GM12872 (cell line): ENCODE data around the gene CFAP74.

Experiments used
- TF ChIP-seq, protein P1 (sequence below): IDR thresholded peaks from 3 replicates; pipeline ENCODE4 v1.5.1; 2011; ENCODE audit warnings: low read depth, mild to moderate bottlenecking, low read length, moderate library complexity; ENCODE audit not compliant: insufficient read depth

The CFAP74 gene, protein sequence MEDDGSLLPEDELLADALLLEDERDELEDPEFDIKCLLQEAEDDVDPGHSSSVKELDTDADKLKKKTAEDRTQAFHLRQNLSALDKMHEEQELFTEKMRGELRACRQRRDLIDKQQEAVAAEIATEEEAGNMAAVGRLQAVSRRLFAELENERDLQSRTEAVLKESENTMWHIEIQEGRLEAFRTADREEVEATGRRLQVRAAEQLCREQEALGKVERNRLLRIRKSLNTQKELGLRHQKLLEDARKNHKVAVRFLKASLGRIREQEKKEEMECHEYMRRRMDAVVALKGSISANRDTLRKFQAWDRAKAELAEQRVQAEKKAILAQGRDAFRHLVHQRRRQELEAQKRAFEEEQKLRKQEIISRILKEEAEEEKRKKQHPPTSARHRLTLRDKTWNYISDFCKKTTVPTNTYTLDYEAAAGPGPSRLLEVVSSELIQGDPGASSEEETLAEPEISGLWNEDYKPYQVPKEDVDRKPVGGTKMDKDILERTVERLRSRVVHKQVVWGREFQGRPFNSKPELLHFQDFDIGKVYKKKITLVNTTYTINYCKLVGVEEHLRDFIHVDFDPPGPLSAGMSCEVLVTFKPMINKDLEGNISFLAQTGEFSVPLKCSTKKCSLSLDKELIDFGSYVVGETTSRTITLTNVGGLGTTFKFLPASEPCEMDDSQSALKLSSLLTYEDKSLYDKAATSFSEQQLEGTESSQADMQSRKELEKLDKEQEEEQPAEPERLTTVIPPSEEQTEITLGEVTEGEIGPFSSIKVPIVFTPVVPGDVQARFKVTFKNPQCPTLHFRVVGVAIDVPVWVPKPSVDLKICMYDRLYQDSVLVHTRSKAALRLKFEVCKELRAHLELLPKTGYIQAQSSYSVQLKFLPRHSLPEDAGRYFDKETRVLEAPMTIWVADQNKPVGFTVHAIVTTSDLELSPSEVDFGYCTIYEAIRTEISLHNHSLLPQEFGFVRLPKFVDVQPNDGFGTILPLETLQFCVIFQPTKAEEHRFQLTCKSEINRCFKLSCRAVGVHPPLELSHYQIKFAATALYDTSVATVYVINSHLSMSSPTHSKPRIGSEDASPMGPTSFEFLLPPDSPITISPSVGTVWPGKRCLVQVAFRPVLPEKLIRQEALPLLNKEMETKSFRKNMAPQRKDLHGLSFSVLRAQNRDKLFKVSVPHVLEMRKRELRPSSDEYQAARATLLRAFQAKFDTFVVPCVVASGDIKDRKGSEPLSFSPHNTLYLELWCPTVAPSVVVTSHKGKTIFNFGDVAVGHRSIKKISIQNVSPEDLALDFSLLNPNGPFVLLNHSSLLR (N-terminal part only)

DNA sequence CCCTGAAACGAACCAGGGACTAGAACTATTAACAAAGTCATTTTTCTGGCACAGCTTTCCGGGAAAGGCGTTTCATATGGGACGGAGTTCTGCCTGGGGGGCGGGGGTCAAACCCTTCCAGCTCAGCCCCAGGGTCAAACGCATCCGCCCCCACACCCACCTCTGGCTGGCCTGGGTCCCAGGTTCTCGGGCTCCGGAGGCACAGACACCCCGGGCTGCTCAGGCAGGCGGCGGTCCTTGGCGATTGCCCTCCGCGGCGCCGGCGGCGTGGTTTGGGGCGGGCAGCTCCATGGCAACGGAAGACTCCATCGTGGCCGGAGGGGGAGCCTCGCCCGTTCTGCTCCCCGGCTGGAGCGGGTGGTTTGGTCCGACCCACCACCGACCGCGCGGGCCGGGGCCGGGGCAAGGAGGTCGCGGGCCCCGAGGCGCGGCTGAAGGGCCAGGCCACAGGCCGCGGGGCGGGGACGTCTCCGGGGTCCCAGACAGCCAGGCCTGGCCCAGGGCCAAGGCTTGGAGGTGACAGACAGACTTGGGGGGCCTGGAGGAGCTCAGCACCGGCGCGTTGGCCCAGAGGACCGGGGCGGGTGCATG lies at the start of gene CFAP74:
Gene CFAP74 (minus strand): TSS at position 246 of the 591 bp plus-strand sequence. CDS start 12,830 bp downstream, outside the sequence.
- TF ChIP-seq, protein P1, sequence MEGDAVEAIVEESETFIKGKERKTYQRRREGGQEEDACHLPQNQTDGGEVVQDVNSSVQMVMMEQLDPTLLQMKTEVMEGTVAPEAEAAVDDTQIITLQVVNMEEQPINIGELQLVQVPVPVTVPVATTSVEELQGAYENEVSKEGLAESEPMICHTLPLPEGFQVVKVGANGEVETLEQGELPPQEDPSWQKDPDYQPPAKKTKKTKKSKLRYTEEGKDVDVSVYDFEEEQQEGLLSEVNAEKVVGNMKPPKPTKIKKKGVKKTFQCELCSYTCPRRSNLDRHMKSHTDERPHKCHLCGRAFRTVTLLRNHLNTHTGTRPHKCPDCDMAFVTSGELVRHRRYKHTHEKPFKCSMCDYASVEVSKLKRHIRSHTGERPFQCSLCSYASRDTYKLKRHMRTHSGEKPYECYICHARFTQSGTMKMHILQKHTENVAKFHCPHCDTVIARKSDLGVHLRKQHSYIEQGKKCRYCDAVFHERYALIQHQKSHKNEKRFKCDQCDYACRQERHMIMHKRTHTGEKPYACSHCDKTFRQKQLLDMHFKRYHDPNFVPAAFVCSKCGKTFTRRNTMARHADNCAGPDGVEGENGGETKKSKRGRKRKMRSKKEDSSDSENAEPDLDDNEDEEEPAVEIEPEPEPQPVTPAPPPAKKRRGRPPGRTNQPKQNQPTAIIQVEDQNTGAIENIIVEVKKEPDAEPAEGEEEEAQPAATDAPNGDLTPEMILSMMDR = no peak

DNA sequence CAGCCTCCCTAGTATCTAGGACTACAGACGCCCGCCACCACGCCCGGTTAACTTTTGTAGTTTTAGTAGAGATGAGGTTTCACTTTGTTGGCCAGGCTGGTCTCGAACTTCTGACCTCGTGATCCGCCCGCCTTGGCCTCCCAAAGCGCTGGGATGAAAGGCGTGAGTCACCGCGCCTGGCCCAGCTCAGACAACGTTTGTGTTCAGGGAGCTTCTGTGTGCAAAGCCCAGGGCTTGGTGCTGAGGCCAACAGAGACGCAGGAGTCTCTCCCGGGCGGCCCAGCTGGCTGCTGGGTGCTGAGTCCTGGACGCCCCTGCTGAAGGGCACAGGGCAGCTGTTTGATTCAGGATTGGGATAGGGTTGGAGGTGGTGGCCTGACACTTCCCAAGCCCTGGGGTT lies 49.6 kb upstream of the CFAP74 start:
- TF ChIP-seq, protein P1 = no peak

DNA sequence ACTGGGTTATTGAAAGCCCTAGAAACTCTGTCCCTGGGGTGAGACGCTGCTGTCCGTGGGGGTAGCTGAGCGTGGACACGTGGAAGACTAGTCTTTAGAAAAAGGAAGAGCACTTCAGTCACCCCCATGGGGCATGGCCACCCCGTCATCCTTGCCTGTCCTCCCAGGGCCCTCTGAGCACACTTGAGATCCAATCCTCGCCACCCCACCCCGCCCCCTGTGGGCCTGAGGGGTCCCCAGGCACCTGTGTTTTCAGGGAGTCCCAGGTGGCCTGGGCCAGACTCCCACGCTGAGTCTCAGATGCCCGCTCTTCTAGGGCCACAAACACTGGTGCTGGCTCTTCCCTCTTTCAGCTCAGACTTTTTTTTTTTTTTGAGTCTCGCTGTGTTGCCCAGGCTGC lies 49.2 kb upstream of the CFAP74 start:
- TF ChIP-seq, protein P1 = no peak

DNA sequence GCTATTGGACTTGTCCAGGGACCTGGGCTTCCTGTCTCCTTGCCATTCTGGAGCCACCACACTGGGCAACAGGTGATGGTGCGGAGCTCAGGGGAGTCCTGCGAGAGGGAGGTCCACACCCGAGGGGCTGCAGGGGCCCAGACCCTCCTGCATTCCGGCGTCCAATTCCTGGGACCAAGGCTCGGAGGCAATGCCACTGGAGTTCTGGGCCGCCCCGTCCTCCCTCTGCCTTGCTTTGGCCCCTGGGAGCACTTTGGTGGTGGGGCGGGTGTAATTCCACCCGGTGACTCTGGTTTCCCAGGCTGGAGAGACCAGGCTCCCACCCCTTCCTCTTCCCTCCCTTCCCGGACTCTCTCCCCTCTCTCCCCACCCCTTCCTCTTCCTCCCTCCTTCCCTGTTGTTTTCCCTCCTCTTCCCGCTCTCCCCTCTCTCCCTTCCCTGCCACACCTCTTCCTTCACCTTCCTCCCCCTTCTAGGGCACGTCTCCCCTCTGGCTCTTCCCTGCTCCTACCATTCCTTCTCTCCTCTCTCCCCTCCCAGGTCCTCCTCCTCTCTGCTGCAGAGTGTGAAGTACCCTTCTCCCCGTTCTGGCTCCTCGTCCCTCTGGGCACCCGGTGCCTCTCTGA lies 48.6 kb upstream of the CFAP74 start:
- TF ChIP-seq, protein P1 = no peak

DNA sequence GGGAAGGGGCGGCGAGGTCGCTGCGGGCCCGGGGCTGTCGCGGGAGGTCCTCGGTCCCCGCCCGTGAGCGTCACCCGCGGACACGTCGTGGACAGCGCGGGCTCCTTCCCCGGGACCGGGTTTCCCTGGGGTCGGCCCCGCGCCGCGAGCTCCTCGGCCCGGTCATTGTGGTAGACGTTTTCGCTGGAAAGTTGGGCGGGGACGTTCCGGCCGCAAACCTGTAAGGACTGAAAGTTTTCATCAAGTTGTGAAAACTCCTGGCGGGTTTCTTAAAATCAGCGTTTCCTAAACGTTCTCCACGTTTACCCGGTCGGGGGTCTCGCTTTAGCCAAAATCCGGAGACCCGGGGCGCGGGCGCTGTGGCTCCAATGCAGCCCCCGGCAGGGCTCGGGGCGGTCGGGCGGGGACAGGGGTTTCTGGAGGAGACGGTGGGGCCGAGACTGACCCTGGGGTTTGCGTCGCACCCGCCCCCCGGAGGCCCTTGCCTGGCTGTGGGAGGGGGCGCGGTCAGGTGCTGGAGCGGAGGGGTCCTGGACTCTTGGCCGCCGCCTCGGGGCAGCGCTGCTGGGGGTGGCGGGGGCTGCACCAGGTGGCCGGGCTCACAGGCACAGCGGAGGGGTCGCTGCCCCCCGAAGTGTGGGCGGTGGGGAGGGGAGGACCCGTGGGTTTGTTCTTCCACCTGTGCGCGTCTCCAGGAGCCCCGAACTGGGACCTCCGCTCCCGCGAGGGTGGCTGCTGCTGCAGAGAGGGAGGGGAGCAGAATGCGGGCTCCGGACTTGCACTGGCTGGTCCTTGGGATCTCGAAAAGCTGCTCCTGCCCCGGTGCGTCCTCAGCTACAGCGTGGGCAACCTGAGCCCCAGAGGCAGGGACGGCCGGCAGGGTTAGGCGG lies 47.5 kb upstream of the CFAP74 start:
- TF ChIP-seq, protein P1 = no peak

DNA sequence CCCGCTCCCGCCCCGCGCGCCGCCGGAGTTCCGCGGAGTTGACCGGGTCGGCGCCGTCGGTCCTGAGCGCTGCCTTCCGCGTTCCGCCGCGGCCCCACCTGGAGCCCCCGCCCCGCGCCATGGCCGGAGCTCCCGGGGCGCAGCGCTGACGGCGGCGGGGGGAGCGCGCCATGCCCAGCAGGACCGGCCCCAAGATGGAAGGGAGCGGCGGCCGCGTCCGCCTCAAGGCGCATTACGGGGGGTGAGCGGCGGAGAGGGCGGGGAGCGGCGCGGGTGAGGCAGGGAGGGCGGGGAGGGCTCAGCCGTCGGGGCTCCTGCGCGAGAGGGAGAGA lies 46.8 kb upstream of the CFAP74 start:
- TF ChIP-seq, protein P1 = no peak
